Activated effector memory CD4-positive, alpha-beta T cell treated with Interleukin-2 at 50 U/mL for 16 hours (primary cell): ENCODE results near the gene SPSB4.

ENCODE experiments used
- DNase-seq: peaks from one replicate; pipeline ENCODE4 v3.0.0-alpha.2; 2020

Gene SPSB4

GRCh38 chr3:141076797-141077571 is 25.8 kb downstream of the SPSB4 start:
- DNase-seq: no peak

- no peak for DNase-seq
Measured at GRCh38 chr3:141077631-141078030, 26.5 kb downstream of the SPSB4 start.

- DNase-seq: no peak
Measured at GRCh38 chr3:141078200-141078599, 27.1 kb downstream of the SPSB4 start.

GRCh38 chr3:141080431-141080830 is 29.3 kb downstream of the SPSB4 start:
- no peak for DNase-seq

GRCh38 chr3:141081141-141081795 is 30.1 kb downstream of the SPSB4 start:
- DNase-seq: no peak

- no peak for DNase-seq
Measured at GRCh38 chr3:141082064-141082463, 30.9 kb downstream of the SPSB4 start.

GRCh38 chr3:141083226-141083625 is 32.1 kb downstream of the SPSB4 start:
- no peak for DNase-seq

- no peak for DNase-seq
Measured at GRCh38 chr3:141083836-141084649, 32.9 kb downstream of the SPSB4 start.

- no peak for DNase-seq
Measured at GRCh38 chr3:141085343-141086070, 34.4 kb downstream of the SPSB4 start.

GRCh38 chr3:141086188-141086587 is 35.0 kb downstream of the SPSB4 start:
- DNase-seq: no peak

GRCh38 chr3:141087076-141087777 is 36.1 kb downstream of the SPSB4 start:
- DNase-seq: no peak

GRCh38 chr3:141087778-141088130 is 36.6 kb downstream of the SPSB4 start:
- no peak for DNase-seq

- no peak for DNase-seq
Measured at GRCh38 chr3:141089339-141090152, 38.4 kb downstream of the SPSB4 start.

- no peak for DNase-seq
Measured at GRCh38 chr3:141091426-141091825, 40.3 kb downstream of the SPSB4 start.

- no peak for DNase-seq
Measured at GRCh38 chr3:141092663-141093062, 41.5 kb downstream of the SPSB4 start.

- DNase-seq: no peak
Measured at GRCh38 chr3:141093397-141093796, 42.2 kb downstream of the SPSB4 start.

- DNase-seq: no peak
Measured at GRCh38 chr3:141093971-141094684, 43.0 kb downstream of the SPSB4 start.

- DNase-seq: no peak
Measured at GRCh38 chr3:141094790-141095545, 43.8 kb downstream of the SPSB4 start.

GRCh38 chr3:141095546-141095937 is 44.4 kb downstream of the SPSB4 start:
- no peak for DNase-seq

GRCh38 chr3:141096164-141096563 is 45.0 kb downstream of the SPSB4 start:
- DNase-seq: no peak
